Lung (tissue), 12 donors: ENCODE results near the gene PDCD1. TPM values are rescaled to one million over a fixed set of nuclear protein-coding genes. Genes with fewer than 3 reads are reported as not detected.

Experiments used
- ATAC-seq: fragments of 200-7000 bp; cut with Tn5 transposase; one replicate; pipeline ENCODE4 v1.9.1; 2020; ENCODE audit warnings: moderate number of reproducible peaks; ENCODE audit not compliant: insufficient read depth, low FRiP score
- DNase-seq, 3 donors: peaks; one replicate each; pipeline ENCODE4 v3.0.0-alpha.2; 2013 to 2017
- H3K27ac ChIP-seq, 2 donors: one replicate each; pipeline ENCODE4 v1.5.1; 2013; ENCODE audit warnings: mild to moderate bottlenecking in 2 of 2, moderate library complexity in 2 of 2, control low read depth in 1 of 2, inconsistent platforms in 1 of 2, low read depth in 1 of 2, low read length in 1 of 2
- H3K27me3 ChIP-seq, 3 donors: one replicate each; pipeline ENCODE4 v1.5.1; 2013; ENCODE audit warnings: low read length in 2 of 3; ENCODE audit not compliant: control insufficient read depth in 3 of 3, insufficient read depth in 3 of 3
- H3K36me3 ChIP-seq, 4 donors: one replicate each; pipeline ENCODE4 v1.5.1; 2013; ENCODE audit warnings: low read length in 4 of 4, mild to moderate bottlenecking in 1 of 4, moderate library complexity in 1 of 4; ENCODE audit not compliant: control insufficient read depth in 4 of 4, insufficient read depth in 4 of 4
- H3K4me1 ChIP-seq, 5 donors: one replicate each; pipeline ENCODE4 v1.5.1; 2013; ENCODE audit warnings: low read length in 5 of 5, mild to moderate bottlenecking in 2 of 5, moderate library complexity in 1 of 5; ENCODE audit not compliant: control insufficient read depth in 5 of 5, insufficient read depth in 5 of 5
- H3K4me3 ChIP-seq: one replicate; pipeline ENCODE4 v1.5.1; 2013; ENCODE audit warnings: mild to moderate bottlenecking, control low read depth, moderate library complexity
- H3K9ac ChIP-seq, 2 donors: one replicate each; pipeline ENCODE4 v1.5.1; 2013; ENCODE audit warnings: low read length in 2 of 2, control low read depth in 1 of 2; ENCODE audit not compliant: insufficient read depth in 1 of 2
- H3K9me3 ChIP-seq, 4 donors: one replicate each; pipeline ENCODE4 v1.5.1; 2013; ENCODE audit warnings: low read length in 3 of 4, mild to moderate bottlenecking in 1 of 4, moderate library complexity in 1 of 4; ENCODE audit not compliant: control insufficient read depth in 4 of 4, insufficient read depth in 3 of 4
- CTCF ChIP-seq: IDR thresholded peaks from 2 replicates; pipeline ENCODE4 v1.5.1; 2012; ENCODE audit warnings: mild to moderate bottlenecking; ENCODE audit errors: control extremely low read depth, extremely low read depth
- whole genome bisulfite sequencing, 2 donors: extraction: QIAGEN DNeasy Blood & Tissue Kit; methylation state at CpG; one replicate each; pipeline ENCODE4 v1.1.7; 2013; 5-methylcytosine and 5-hydroxymethylcytosine counted together
- polyA plus RNA-seq, 2 donors: library from polyadenylated mRNA; stranded (reverse); fragments of 200-250 nt; gene quantifications; one replicate each; pipeline ENCODE4 v1.2.1, GENCODE V29; 2013
- total RNA-seq, 2 donors: library from RNA; depleted of rRNA in 1 of 2; stranded (reverse); fragments of >200 nt in 1 of 2; gene quantifications; one replicate each; pipeline ENCODE4 v1.2.1, GENCODE V29; 2014 to 2021
- donor health status: control.
- donor health status: control.
- donor health status: Bipolar disorder and iron deficiency.
- donor health status: healthy.
- donor health status: DM: yes; HTN: yes; CAD: no.

The PDCD1 gene
- total and polyA plus RNA-seq, 4 donors: 0.59 to 0.97 (median 0.81) TPM

DNA sequence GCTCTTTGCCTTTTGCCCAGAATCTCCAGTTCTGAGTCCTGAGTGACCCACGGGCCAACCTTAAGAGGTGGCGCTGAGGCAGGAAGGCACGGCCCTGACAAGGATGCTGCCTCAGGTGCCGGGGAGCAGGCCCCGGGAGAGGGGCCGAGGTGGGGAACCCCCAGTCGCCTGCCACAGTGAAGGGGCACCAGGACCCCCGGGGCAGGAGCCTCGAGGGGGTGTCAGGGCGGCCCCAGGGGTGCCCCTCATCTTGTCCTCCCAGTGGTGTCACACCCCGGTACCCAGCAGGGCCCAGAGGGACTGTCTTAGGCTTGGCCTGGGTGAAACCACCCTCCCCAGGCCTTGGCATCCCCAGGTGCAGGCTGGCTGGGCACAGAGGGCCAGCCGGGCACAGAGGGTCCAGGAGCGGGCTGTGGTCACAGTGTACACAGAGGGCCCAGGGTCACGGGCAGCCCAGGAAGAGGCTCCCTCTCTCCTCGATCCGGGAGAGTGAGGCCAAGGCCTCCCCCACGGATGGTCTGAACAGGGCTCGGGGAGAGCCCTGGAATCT lies 1.0 kb downstream of the PDCD1 start:
- Histone ChIP-seq H3K27ac (no peak overlapping the region), H3K27me3 (peaks cover 0 to 3% (median 0%) of the 10 kb centered on the region in 3 donors), H3K36me3 (no peaks in the 10 kb centered on the region), H3K4me3 (no peak overlapping the region), H3K9ac (no peak overlapping the region), H3K9me3 (no peaks in the 10 kb centered on the region), H3K4me1 (peaks cover 0 to 22% (median 3%) of the 10 kb centered on the region in 5 donors)
- ATAC-seq: no peak
- no peak for DNase-seq
- WGBS, 2 donors: 84 to 92% methylated on average over 17 to 18 of the region's 18 CpGs
- no peak for TF ChIP-seq CTCF

DNA sequence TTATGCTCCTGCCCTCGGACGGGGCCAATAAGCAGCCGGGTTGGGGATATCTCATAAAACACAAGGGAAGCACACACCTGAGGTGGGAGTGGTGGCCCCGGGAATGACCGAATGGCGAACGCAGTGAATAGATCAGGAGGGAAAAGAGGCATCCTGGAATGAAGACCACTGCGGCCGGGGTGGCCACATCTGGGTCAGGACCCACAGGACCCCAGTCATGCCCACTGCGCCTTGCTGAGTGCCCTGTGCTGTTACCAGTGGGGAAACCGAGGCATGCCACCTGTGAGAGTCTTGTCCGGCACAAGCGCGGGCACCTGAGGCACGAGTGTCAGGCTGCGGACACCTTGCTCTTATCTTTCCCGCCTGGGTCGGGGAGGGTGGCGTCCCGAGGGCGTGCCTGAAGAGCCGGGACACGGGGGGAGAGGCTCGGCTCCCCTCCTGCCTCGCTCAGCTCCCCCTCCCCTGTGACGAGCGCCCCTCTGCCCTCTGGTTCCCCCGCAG lies 1.6 kb downstream of the PDCD1 start:
- WGBS, 2 donors: 86 to 92% methylated on average over 28 of the region's 28 CpGs
- H3K4me3 ChIP-seq: no peak overlapping the region
- no peak for DNase-seq

GRCh38 chr2:241855888-241856422 lies 2.7 kb downstream of the PDCD1 start:
- Histone ChIP-seq H3K9ac (no peak overlapping the region), H3K27ac (no peak overlapping the region), H3K27me3 (peaks cover 0 to 5% (median 0%) of the 10 kb centered on the region in 3 donors), H3K9me3 (no peaks in the 10 kb centered on the region), H3K4me3 (no peak overlapping the region), H3K36me3 (no peaks in the 10 kb centered on the region), H3K4me1 (peaks cover 0 to 22% (median 3%) of the 10 kb centered on the region in 5 donors)
- DNase-seq (no peak), ATAC-seq (no peak)
- 81 to 89% methylated on average over 20 of the region's 20 CpGs for WGBS, 2 donors
- TF ChIP-seq CTCF: no peak

More for the DNA sequence above, 1.6 kb downstream of the PDCD1 start:
- Histone ChIP-seq H3K9ac (no peak overlapping the region), H3K27ac (no peak overlapping the region), H3K4me1 (peaks cover 0 to 22% (median 3%) of the 10 kb centered on the region in 5 donors), H3K36me3 (no peaks in the 10 kb centered on the region), H3K27me3 (peaks cover 0 to 3% (median 0%) of the 10 kb centered on the region in 3 donors), H3K9me3 (no peaks in the 10 kb centered on the region)
- no peak for ATAC-seq
- TF ChIP-seq CTCF: no peak
